ENCODE data around the gene PODXL. TPM values are rescaled to one million over a fixed set of nuclear protein-coding genes. Genes with fewer than 3 reads are reported as not detected.

PODXL gene
- total and polyA plus RNA-seq, 2 experiments from 2014 or later = 220 to 727 TPM

DNA sequence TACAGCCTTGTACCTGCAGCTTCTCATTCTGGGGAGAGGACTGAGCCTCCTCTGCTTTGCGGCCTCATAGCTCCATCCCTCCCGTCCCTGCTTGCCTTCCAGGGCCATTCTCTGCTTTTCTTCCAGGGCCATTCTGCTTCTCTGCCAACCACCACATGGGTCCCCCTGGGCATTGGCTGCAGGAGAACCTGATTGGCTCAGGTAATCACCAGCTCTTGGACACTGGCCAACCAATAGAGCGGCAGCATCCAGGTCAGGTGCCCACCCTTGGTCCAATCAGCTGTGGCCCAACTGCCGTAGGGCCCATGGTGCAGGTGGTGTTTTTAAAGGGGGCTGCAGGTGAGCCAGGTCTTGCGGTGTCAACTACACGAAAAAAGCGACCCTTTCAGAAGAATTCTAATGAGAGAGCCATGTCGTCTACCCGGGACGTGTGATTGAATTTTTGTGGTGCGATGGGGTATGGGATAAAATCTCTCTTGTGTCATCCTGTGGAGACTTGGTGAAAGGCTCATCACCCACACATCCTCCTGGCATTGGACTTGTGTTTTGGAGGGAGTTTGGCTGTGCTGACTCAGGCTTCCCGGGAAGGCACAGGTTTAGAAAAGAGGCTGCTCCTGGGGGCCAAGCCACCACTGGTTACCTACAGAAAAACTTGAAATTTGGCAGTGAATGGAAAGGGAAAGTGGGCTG, 46.0 kb upstream of the PODXL start:
- no peaks in the 10 kb centered on the region for H3K9me3 Mint-ChIP-seq
- no peak overlapping the region for H3K4me2 ChIP-seq
- H3K36me3 Mint-ChIP-seq (ENCODE audit: low read depth) = no peaks in the 10 kb centered on the region; the same call in 2 of the 3 replicates
- H3K27ac Mint-ChIP-seq = peak overlapping the region; percentile 96
- ATAC-seq (no peak), DNase-seq (ENCODE audit: low spot score) (no peak)
- H3K9me2 ChIP-seq (ENCODE audit: insufficient read depth) = no peaks in the 10 kb centered on the region
- H3K36me3 ChIP-seq (ENCODE audit: insufficient read depth) = no peaks in the 10 kb centered on the region
- H3F3A ChIP-seq (replicated peaks; ENCODE audit: low read depth) = peaks cover 14% of the 10 kb centered on the region; the same call in 1 of the 2 replicates
- no peak overlapping the region for H3K4me3 ChIP-seq
- peaks cover 58% of the 10 kb centered on the region for H3K4me1 Mint-ChIP-seq
- peaks cover 6% of the 10 kb centered on the region for H3K27me3 Mint-ChIP-seq (ENCODE audit: insufficient read depth, low read depth, poor library complexity)
- no peak overlapping the region; the same call in 2 of the 3 replicates for H3K4me3 Mint-ChIP-seq
- H3K4me1 ChIP-seq (ENCODE audit: insufficient read depth) = peaks cover 36% of the 10 kb centered on the region
- H3K27me3 ChIP-seq (ENCODE audit: insufficient read depth) = no peaks in the 10 kb centered on the region
- no peaks in the 10 kb centered on the region for H4K20me1 ChIP-seq (replicated peaks; ENCODE audit: insufficient read depth)
- no peaks in the 10 kb centered on the region for H3K79me2 ChIP-seq (replicated peaks; ENCODE audit: insufficient read depth)
- peak overlapping the region; percentile 100 for H3K27ac ChIP-seq (ENCODE audit: low read depth)
- no peak for TF ChIP-seq ZNF462 (CRISPR knock-in tag; IDR thresholded peaks at IDR 0.05)
- no peak for TF ChIP-seq EZH2 (IDR thresholded peaks at IDR 0.05; ENCODE audit: low read depth, unreplicated experiment)
- no peak for TF ChIP-seq NANOG (IDR thresholded peaks at IDR 0.05; ENCODE audit: borderline replicate concordance)
- TF ChIP-seq STAT1 (IDR thresholded peaks at IDR 0.05; ENCODE audit: unreplicated experiment) = no peak
- TF ChIP-seq JUNB (IDR thresholded peaks at IDR 0.05; ENCODE audit: unreplicated experiment) = no peak
- TF ChIP-seq REST (IDR thresholded peaks at IDR 0.05; ENCODE audit: unreplicated experiment) = no peak
- no peak for TF ChIP-seq CREB1 (CRISPR knock-in tag; IDR thresholded peaks at IDR 0.05; ENCODE audit: low read depth)
- TF ChIP-seq POLR2AphosphoS5 (IDR thresholded peaks at IDR 0.05; ENCODE audit: low read depth) = no peak
- TF ChIP-seq EZH2phosphoT487 (IDR thresholded peaks at IDR 0.05; ENCODE audit: unreplicated experiment) = no peak
- no peak for TF ChIP-seq ZNF331 (CRISPR knock-in tag; IDR thresholded peaks at IDR 0.05; ENCODE audit: low read depth)
- TF ChIP-seq ETS1 (IDR thresholded peaks at IDR 0.05) = no peak
- TF ChIP-seq, protein P1, sequence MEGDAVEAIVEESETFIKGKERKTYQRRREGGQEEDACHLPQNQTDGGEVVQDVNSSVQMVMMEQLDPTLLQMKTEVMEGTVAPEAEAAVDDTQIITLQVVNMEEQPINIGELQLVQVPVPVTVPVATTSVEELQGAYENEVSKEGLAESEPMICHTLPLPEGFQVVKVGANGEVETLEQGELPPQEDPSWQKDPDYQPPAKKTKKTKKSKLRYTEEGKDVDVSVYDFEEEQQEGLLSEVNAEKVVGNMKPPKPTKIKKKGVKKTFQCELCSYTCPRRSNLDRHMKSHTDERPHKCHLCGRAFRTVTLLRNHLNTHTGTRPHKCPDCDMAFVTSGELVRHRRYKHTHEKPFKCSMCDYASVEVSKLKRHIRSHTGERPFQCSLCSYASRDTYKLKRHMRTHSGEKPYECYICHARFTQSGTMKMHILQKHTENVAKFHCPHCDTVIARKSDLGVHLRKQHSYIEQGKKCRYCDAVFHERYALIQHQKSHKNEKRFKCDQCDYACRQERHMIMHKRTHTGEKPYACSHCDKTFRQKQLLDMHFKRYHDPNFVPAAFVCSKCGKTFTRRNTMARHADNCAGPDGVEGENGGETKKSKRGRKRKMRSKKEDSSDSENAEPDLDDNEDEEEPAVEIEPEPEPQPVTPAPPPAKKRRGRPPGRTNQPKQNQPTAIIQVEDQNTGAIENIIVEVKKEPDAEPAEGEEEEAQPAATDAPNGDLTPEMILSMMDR (conservative IDR thresholded peaks at IDR 0.05; ENCODE audit: low read depth in 2 of 2) = no peak
- no peak for TF ChIP-seq ZNF114 (CRISPR knock-in tag; IDR thresholded peaks at IDR 0.05)
- no peak overlapping the region for H2AFZ ChIP-seq
